SIG-M5 treated with dmso at 0.1 percent for 504 hours (cell line): Measurements from ENCODE around the gene SERPINB4.

Experiments
- DNase-seq: peaks from one replicate; lab custom pipeline; 2025; ENCODE audit not compliant: unreplicated experiment; lab: John Stamatoyannopoulos, UW

The SERPINB4 gene

DNA sequence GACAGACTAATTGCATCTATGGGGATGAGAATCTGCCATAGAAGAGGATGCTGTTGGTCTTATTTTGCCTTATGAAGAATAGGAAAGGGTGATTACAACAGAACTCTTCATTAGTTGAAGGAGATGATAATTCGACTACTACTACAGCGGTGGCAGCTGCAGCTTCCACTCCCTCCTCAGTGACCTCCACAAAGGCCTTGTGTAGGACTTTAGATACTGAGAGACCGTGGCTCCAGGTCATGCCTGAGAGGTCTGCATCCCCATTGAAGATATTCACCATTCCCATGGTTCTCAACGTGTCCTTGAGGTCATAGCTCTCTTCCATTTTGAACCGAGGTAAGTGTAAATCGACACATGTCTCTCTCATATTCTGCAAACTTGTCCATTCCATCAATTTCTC, 6.4 kb downstream of the SERPINB4 start:
- DNase-seq = no peak

DNA sequence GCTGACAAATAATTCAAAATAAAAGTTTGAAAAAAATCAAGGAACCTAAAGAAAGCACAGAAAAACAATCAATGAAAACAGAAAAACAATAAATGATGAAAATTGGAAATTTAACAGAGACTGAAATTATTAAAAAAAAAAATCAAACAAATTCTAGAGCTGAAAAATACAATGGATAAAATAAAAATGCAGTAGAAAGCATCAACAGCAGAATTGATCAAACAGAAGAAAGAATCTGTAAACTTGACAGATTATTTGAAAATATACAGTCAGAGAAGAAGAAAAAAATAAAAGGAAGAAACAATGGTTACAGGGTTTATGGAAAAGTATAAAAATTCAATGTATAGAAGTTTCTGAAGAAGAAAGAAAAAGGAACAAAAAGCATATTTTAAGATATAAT, 16.2 kb downstream of the SERPINB4 start:
- DNase-seq = no peak

DNA sequence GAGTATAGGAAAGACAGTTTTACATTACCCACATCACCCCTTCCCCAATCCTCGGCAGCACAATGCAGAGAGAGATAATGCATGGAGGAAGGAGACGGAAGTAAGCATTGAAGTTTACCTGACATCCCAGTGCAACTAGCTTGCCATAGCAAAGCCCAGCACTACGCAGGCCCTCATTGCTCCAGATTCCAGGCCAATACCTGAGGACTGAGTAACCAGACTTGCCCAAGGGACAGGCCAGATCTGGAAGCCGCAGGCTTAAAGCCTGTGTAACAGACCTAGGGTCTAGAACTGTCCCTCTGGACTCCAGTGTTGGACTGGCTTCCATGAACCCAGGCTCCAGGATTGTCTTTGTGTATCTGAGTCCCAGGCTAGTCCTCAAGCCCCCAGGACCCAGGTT, 17.6 kb downstream of the SERPINB4 start:
- no peak for DNase-seq

DNA sequence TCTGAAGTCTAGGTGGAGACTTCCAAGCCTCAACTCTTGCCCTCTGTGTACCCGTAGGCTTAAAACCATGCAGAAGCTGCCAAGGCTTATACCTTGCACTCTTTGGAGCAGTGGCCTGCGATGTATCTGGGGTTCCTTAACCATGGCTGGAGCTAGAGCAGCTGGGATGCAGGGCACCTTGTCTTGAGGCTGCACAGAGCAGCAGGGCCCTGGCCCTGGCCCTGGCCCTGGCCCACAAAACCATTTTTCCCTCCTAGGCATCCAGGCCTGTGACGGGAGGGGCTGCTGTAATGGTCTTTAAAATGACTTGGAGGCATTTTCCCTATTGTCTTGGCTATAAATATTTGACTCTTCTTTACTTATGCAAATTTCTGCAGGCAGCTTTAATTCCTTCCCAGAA, 19.2 kb downstream of the SERPINB4 start:
- DNase-seq = no peak

DNA sequence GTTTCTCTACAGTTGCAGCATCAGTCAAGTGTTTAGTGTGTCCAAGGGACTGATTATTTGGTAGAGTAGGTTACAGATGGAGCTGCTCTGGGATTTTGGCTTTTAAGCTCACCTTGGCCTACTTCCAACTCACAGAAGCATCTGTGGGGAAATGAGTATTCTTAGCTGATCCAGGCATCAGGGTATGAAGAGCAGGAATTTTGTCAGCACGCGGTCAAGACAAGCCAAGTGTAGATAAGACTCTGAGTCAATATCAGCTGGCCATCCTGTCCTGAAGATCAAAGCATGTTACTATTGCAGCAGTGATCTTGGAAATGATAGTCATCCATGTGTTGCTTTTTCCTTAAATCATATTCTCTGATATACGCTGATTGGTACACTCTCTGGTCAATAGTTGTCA, 24.4 kb downstream of the SERPINB4 start:
- DNase-seq = no peak

DNA sequence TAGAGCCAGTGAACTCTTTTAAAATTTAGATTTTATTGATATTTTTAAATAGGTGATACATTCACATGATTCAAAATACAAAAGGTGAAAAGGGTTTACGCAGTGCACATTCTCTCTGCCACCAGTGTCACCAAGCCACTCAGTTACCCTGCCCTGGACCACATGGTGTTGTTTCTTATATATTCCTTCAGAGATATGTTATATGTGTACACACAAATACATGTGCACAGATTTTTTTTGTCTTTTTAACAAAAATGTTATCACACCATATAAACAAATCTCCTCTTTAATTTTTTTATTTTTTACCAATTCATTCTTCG, 26.2 kb downstream of the SERPINB4 start:
- DNase-seq = no peak

DNA sequence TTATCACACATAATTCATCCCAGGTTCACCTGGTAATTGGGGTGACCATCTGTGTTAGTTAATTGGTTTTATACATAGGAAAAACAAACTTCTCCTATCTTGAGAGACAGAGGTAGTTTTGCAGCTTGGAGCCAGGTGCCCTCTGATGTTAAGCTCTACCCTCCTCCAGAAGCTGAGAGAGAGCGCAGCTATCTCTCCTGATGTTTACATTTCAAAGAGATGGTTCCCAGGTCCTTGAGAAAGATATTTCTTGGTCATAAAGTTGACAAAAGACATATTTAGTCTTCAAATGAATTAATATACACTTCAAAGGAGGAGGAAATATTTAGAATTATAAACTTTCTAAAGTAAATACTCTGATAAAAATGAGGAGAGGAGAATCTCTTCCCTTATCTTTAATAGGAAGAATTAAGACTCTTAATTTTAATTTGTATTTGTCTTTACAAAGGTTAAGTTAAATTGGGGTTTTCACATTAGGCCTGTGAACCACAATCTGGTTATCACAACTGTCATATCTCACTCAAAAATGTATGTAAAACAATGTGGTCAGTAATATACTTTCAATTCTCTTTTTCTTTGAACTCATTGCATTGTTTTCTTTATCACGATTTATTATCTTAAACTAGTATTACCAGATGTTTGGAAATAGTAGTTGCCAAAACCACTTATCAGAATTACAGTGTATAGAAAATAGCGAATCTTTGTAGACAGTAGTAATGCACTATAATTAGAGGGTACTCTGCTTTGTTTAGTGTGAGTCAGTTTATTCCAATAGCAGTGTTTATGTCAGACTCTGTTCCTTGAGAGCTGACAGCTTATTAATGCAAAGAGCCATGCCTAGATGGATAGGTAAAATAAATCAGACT, 26.8 kb downstream of the SERPINB4 start:
- DNase-seq = peak; percentile 1

DNA sequence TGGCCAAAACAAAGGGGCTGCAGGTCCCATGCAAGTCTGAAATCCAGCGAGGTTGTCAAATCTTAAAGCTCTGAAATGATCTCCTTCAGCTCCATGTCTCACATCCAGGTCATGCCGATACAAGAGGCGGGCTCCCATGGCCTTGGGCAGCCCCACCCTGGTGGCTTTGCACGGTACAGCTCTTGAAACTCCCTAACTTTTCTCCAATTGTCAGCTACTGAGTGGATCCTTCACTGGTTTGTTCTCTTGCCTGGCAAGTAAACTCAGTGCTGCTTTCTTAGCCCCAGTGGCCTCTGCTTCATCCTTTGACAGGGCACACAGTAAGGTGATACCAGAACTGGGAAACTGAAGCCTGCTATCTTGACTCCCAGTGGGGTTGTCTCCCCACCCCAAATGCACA, 30.6 kb downstream of the SERPINB4 start:
- DNase-seq = no peak

DNA sequence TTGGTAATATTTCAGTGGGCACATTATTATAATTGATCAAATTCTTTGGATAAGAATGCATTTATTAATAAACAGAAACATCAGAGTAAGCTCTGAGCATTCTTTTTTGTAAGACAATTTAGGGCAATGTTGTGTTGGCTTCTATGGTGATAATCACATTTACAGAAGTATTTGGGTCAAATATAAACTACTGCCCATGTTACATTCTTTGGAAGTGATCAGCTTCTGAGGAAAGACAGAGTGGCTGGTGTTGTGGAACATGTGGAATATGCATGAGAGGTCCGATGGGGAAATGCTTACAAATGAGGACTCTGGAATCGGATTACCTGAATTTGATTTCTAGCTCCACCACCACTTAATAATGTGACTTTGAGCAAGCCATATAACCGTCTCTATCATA, 37.5 kb downstream of the SERPINB4 start:
- DNase-seq = no peak

DNA sequence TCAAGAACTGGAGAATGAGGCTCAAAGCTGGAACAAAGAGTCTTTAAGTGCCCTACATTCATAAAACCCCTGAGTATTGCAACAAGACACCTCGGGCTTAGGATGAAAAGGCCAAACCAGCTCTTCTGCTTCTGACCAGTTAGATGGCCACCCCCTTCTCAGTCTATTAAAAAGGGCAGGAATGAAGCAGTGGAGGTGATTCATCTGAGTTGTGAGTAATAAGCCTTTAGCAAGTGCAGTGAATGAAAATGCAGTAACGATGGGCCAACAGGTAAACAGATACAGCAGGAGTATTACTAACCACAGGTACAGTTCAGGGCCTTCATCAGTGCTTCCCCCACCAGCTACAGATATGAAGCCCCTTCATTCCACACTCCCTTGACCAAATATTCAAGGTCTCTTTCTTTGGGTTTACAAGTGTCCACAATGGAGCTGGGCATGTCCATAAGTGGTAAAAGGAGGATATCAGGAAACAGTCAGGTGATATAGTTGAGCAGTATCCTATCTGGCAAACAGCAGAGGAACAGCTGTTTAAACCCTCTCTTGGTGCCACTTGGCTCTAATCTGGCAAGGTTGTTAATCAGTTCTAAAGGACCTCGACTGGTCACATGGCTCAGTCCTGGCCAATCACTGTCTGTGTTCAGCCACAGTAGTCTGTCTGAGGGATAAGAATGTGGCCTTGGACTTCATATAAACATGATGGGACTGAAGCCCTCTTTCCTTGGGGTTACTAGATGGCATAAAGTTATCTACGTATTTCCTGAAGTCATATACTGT, 39.1 kb downstream of the SERPINB4 start:
- DNase-seq = no peak

DNA sequence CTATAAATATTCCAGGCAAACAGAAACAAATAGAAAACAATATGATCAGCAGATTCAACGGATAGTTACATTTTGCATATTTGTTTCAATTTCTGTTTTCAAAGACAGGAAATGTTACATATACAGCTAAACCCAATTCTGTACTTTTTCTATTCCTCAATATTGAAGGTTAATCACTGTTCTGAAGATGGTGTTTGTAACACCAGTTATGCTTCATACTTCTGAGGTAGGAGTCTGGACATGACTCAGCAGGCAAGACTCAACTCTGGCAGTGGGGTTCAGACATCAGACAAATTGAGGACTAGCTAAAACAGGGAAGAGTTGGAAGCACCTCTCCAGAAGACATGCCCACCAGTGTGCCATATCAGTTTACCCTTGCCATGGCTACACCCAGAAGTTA, 40.3 kb downstream of the SERPINB4 start:
- no peak for DNase-seq

DNA sequence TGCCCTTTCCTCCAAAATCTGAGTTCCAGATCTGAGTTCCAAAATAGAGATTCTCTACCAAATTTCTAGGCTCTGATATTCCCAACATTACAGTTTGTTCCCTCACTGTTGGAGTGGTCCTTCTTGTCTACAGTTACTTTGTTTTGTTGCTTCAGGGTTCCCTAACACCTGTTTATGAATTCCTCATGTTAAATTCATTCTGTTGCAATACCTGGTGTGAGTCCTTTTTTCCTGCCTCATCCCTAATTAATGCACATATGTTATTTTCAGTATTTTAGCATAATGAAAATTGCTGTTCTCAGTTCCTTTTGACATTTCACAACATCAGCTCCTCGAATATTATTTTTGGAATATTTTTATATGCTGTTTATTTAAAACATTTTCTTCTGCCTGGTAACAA, 40.7 kb downstream of the SERPINB4 start:
- no peak for DNase-seq

DNA sequence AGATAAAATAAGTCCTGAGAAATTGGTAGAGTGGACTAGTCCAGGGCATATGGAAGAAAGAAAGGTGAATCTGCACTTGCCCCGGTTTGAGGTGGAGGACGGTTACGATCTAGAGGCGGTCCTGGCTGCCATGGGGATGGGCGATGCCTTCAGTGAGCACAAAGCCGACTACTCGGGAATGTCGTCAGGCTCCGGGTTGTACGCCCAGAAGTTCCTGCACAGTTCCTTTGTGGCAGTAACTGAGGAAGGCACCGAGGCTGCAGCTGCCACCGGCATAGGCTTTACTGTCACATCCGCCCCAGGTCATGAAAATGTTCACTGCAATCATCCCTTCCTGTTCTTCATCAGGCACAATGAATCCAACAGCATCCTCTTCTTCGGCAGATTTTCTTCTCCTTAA, 47.1 kb downstream of the SERPINB4 start:
- no peak for DNase-seq

DNA sequence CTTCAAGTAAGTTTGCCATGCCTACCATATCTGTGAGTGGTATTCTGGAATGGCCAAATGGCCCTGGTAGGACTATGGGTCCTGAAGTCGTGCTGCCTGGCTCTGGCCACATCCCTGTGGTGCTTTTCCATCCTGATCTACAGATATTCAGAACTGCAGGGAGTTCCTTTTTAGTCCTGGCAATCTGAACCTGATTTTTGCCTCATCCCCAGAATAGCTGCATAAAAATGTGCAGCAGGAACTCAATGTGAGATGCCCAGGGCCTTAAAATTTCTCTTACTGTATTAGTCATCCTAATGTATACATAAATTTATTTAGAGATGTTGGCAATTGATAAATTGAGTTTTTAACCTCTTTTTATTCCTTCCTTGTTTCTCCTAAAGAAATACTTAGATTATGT, 51.6 kb downstream of the SERPINB4 start:
- no peak for DNase-seq

DNA sequence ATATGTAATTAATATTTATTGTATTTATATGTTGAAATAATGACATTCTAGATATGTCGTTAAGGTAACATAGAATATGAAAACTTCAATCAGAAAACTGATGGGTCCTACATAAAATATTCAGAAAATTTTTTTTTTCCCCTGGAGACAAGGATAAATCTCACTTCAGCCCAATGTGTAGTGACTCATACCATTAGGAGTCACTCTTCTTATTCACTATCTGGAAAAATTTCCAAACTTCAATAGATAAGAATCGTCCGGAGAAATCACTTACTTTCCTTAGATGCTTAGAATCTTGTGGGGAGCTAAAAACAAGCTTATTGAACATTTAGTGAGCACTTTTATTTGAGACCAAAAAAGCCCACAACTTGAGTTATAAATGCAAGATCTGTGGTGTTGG, 52.3 kb downstream of the SERPINB4 start:
- DNase-seq = no peak

DNA sequence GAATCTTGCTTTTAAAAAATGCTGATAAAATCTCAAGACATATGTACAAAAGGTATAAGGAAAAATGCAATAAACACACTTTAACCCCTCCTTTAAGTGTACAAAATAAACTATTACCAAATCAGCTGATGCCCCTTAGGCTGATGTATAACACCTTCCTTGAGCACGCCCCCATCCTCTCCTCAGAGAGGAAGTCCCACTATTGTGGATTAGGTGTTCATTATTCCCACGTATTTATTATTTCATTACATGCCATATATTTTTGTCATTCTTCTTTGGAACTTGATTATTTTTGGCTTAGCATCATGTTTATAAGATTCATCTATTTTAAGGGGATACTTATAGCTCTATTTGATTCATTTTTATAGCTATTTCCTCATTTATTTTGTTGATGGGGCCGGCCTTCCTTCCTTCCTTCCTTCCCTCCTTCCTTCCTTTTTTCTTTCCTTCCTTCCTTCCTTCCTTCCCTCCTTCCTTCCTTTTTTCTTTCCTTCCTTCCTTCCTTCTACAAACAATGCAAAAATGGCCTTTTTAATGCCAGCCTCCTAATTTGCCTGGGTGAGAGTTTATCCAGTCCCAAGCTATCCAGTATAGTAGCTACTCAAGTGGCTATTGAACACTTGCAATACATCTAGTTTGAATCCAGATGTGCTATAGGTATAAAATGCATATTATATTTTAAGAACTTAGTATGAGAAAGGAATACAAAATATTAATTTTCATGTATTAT, 52.9 kb downstream of the SERPINB4 start:
- DNase-seq = no peak

DNA sequence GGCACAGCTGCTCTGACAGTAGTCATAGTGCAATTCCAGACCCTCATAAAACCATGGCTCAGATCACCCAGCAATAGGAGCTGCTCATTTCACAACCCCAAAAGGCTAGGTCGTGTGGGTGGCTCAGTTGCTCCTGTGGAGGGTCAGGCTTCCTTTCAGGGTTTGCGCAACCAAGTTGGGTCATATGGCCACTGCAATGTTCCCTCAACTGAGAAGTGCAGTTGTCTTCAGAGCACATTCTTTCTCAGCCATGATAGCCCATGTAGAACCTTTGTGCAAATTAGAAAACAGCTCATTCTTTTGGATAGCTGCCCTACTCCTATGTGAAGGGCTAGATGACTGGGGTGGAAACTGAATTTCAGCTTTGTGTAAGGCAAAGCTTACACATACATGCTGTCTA, 53.7 kb downstream of the SERPINB4 start:
- peak; percentile 95 for DNase-seq

DNA sequence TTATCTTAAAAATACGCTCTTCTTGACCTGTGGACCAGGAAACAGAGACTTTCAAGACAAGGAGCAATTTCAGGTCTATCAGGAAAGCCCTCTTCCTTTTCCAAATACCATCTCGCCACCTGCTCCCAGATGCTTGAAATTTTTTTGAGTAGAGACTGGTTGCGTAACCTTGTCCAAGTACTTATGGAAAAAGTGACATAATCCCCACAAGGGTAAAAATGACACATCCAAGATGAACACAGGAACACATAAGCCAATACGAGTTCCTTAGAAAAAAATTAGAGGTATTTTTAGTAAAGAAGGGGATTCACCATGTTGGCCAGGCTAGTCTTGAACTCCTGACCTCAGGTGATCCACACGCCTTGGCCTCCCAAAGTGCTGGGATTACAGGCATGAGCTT, 55.1 kb downstream of the SERPINB4 start:
- peak; percentile 71 for DNase-seq
